Suprapubic skin (tissue), 4 donors: Measurements from ENCODE around the gene FASTKD2. TPM values are rescaled to one million over a fixed set of nuclear protein-coding genes. Genes with fewer than 3 reads are reported as not detected.

Experiments used
- DNase-seq, 2 donors: peaks; one replicate each; pipeline ENCODE4 v3.0.0-alpha.2; 2019; ENCODE audit warnings: low spot score in 2 of 2
- H3K27ac ChIP-seq: fragments of 200-600 bp; sonication (generic); one replicate; pipeline ENCODE4 v1.5.1; 2019
- H3K27me3 ChIP-seq: fragments of 200-600 bp; sonication (generic); one replicate; pipeline ENCODE4 v1.5.1; 2019
- H3K36me3 ChIP-seq: fragments of 200-600 bp; sonication (generic); one replicate; pipeline ENCODE4 v1.5.1; 2019
- H3K4me1 ChIP-seq: fragments of 200-600 bp; sonication (generic); one replicate; pipeline ENCODE4 v1.5.1; 2019
- H3K4me3 ChIP-seq: fragments of 200-600 bp; sonication (generic); one replicate; pipeline ENCODE4 v1.5.1; 2019; ENCODE audit warnings: mild to moderate bottlenecking
- H3K9me3 ChIP-seq: fragments of 200-600 bp; sonication (generic); one replicate; pipeline ENCODE4 v1.5.1; 2019
- EP300 ChIP-seq: sonication (generic); formaldehyde crosslinking; IDR thresholded peaks from one replicate; pipeline ENCODE4 v1.6.1; 2017; ENCODE audit warnings: antibody characterized with exemption
- POLR2A ChIP-seq, 2 donors: fragments of 450-650 bp; IDR thresholded peaks; one replicate each; pipeline ENCODE4 v1.6.1; 2017; ENCODE audit warnings: antibody characterized with exemption in 2 of 2, mild to moderate bottlenecking in 2 of 2, moderate library complexity in 2 of 2
- POLR2AphosphoS5 ChIP-seq, 3 donors: sonication (generic); formaldehyde crosslinking; IDR thresholded peaks; one replicate each; pipeline ENCODE4 v1.6.1; 2017; ENCODE audit warnings: antibody characterized with exemption in 3 of 3
- WGBS: methylation state at CpG from one replicate; pipeline ENCODE4 v1.1.5; 2018; 5-methylcytosine and 5-hydroxymethylcytosine counted together
- total RNA-seq, 4 donors: library from RNA; depleted of rRNA; stranded (reverse); fragments of >200 nt; gene quantifications; one replicate each; pipeline ENCODE4 v1.1.0, GENCODE V29; 2016
- TF ChIP-seq, protein P1 (sequence below), 2 donors: fragments of 200-600 bp in 1 of 2; fragments of 450-650 bp in 1 of 2; sonication (generic) in 1 of 2; IDR thresholded peaks; one replicate each; pipeline ENCODE4 v1.5.1; 2016 to 2019; ENCODE audit warnings: antibody characterized with exemption in 2 of 2, mild to moderate bottlenecking in 1 of 2, moderate library complexity in 1 of 2

The FASTKD2 gene
- total RNA-seq, 4 donors from 2014 or later: 23.0 to 45.1 (median 28.5) TPM

DNA sequence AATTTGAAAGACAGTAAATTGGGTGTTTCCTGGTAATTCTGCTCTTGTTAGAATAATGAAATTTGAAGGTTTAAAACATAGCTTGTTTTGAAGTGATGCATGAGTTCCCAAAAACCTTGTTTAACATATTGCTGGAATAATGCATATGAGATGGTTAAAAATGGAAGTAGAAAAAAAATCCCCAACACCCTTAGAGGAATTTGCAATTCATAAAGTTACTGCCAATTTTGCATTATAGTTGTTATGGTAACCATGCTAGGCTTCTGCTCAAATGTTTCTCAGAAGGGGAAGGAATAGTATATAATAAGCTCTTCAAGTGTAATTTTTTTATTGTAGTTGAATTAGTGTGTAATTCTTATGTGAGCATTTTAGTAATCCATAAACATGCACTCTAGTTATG, 49.1 kb downstream of the FASTKD2 start:
- Histone ChIP-seq H3K4me3 (no peak overlapping the region), H3K9me3 (no peaks in the 10 kb centered on the region), H3K27ac (no peak overlapping the region), H3K36me3 (no peaks in the 10 kb centered on the region), H3K4me1 (no peaks in the 10 kb centered on the region), H3K27me3 (no peaks in the 10 kb centered on the region)
- TF ChIP-seq POLR2A (IDR thresholded peaks at IDR 0.05): no peak
- no peak for TF ChIP-seq POLR2AphosphoS5 (IDR thresholded peaks at IDR 0.05)
- TF ChIP-seq EP300: no peak
- TF ChIP-seq, protein P1, sequence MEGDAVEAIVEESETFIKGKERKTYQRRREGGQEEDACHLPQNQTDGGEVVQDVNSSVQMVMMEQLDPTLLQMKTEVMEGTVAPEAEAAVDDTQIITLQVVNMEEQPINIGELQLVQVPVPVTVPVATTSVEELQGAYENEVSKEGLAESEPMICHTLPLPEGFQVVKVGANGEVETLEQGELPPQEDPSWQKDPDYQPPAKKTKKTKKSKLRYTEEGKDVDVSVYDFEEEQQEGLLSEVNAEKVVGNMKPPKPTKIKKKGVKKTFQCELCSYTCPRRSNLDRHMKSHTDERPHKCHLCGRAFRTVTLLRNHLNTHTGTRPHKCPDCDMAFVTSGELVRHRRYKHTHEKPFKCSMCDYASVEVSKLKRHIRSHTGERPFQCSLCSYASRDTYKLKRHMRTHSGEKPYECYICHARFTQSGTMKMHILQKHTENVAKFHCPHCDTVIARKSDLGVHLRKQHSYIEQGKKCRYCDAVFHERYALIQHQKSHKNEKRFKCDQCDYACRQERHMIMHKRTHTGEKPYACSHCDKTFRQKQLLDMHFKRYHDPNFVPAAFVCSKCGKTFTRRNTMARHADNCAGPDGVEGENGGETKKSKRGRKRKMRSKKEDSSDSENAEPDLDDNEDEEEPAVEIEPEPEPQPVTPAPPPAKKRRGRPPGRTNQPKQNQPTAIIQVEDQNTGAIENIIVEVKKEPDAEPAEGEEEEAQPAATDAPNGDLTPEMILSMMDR (IDR thresholded peaks at IDR 0.05): no peak
- no peak for DNase-seq

DNA sequence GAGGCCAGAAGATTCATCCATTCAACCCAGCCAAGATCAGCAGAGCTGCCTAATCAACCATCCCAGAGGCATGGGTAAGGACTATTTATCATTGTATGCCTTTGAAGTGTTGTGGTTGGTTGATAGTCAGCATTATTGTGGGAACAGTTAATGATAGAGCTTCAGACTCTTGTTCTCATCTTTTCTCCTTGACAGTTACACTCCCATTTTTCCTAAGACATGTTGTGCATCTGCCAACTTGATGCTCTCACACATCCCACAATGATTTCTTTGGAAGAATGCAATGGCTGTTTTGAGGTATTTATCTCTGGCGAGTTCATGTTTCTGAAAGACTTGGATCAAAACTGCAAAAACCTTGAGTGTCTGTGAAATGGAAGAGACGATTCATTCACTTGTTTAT, 55.4 kb downstream of the FASTKD2 start:
- Histone ChIP-seq H3K36me3 (no peaks in the 10 kb centered on the region), H3K27ac (no peak overlapping the region), H3K4me3 (no peak overlapping the region), H3K9me3 (no peaks in the 10 kb centered on the region), H3K27me3 (no peaks in the 10 kb centered on the region), H3K4me1 (no peaks in the 10 kb centered on the region)
- no peak for TF ChIP-seq POLR2AphosphoS5 (IDR thresholded peaks at IDR 0.05)
- 70% methylated on average over 2 of the region's 2 CpGs for WGBS
- DNase-seq: no peak

DNA sequence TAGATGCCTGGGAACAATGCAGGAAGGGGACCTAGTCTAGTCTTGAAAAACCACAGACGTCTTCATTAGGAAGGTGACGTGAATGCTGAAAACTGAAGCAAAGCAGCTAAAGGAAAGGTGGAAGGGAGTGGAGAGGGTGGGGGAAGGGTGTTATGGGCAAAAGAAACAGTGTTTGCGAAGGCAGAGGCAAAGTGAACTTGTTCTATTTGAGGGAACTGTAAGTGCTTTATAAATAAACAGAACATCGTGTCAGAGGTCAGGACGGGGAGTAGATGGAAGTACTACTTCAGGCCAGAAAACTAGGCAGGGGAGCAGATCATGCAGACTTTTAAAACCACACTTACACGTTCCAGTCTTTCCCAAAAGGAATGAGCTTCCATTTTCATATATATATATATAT, 57.8 kb downstream of the FASTKD2 start:
- H3K4me3 ChIP-seq: no peak overlapping the region
- WGBS: 75% methylated on average over 6 of the region's 6 CpGs
- H3K27ac ChIP-seq: no peak overlapping the region
- no peak for DNase-seq
- no peaks in the 10 kb centered on the region for H3K36me3 ChIP-seq
- no peaks in the 10 kb centered on the region for H3K4me1 ChIP-seq
- no peaks in the 10 kb centered on the region for H3K27me3 ChIP-seq
- H3K9me3 ChIP-seq: no peaks in the 10 kb centered on the region
- TF ChIP-seq, protein P1 (IDR thresholded peaks at IDR 0.05): no peak
- no peak for TF ChIP-seq POLR2AphosphoS5 (IDR thresholded peaks at IDR 0.05)
- no peak for TF ChIP-seq POLR2A (IDR thresholded peaks at IDR 0.05)
- TF ChIP-seq EP300: no peak

DNA sequence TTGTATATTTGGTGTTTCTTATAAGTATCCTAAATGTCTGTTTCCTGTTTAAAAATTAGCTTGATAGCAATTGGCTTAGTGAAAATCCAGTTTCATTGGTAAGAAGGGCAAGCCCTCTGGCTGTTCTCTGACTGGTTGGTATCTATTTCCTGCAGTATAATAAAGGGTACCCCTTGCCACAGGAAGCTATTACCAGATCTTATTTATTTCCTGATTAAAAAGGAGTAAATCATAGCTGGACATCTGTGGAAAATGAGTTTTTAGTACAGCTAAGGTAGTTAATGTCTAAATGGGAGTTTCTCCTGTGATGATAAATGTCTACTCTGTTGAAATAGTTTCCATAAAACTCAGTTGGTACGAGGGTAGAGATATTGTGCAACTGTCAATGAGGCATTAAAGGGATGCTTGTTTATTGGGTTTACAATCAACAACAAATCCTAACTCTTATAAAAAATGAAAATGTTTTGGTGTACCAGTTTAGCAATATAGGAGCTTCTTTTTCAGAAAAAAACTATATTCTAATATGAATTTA, 58.7 kb downstream of the FASTKD2 start:
- H3K4me1 ChIP-seq: no peaks in the 10 kb centered on the region
- TF ChIP-seq, protein P1 (IDR thresholded peaks at IDR 0.05): no peak
- no peak for TF ChIP-seq POLR2AphosphoS5 (IDR thresholded peaks at IDR 0.05)
- H3K27me3 ChIP-seq: no peaks in the 10 kb centered on the region
- no peak overlapping the region for H3K27ac ChIP-seq
- H3K9me3 ChIP-seq: no peaks in the 10 kb centered on the region
- 70% methylated on average over 1 of the region's 1 CpG for WGBS
- H3K36me3 ChIP-seq: no peaks in the 10 kb centered on the region
- DNase-seq: no peak
- no peak overlapping the region for H3K4me3 ChIP-seq

DNA sequence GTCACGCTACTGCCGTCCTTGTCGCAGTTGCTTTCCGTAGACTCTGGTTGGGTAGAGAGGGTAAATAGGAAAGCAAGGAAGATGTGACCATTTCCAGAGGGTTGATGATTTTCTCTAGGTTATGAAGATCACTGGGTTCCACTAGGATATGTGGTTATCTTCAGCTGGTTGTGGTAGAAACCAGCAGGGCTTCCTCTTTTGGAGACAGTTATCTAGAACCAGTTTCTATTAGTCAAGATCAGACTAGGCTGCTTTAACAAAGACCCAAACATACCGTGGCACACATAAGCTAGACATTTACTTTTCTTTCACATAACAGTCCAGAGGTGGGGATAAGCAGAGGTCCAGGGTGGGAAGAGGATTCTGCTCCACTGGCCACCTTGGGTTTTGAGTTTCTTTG, 59.6 kb downstream of the FASTKD2 start:
- Histone ChIP-seq H3K9me3 (no peaks in the 10 kb centered on the region), H3K27me3 (no peaks in the 10 kb centered on the region), H3K4me1 (no peaks in the 10 kb centered on the region), H3K36me3 (no peaks in the 10 kb centered on the region), H3K27ac (no peak overlapping the region), H3K4me3 (no peak overlapping the region)
- no peak for DNase-seq
- TF ChIP-seq EP300 (no peak), POLR2AphosphoS5 (IDR thresholded peaks at IDR 0.05) (no peak), POLR2A (IDR thresholded peaks at IDR 0.05) (no peak)
- TF ChIP-seq, protein P1 (IDR thresholded peaks at IDR 0.05): no peak
- WGBS: 89% methylated on average over 5 of the region's 5 CpGs

DNA sequence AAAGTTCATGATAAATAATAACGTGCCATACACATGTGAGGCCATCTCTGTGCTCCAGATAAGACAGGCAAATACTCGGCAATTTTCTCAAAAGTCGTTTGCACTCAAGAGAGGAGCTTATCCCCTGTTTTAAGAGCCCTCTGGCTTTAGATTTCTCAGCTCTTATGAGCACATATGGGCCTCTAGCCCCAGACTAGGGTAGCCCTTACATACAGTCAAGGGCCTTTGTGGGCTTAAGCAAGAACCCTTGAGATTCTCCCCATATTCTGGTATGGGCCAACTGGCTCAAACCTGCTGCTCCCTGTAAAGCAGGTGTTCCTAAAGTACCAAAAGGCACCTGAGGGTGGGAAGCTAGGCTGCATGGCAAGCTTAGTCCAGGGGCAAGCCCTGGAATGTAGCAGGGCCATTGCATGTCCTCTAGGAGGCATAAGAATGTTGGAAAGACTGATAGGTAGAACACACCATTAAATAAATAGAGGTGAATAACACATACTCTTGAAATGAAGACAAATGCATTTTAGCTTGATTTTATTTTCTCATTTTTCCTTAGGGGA, 66.1 kb downstream of the FASTKD2 start:
- H3K27ac ChIP-seq: no peak overlapping the region
- no peak for TF ChIP-seq EP300
- no peaks in the 10 kb centered on the region for H3K4me1 ChIP-seq
- no peaks in the 10 kb centered on the region for H3K36me3 ChIP-seq
- H3K9me3 ChIP-seq: no peaks in the 10 kb centered on the region
- no peak overlapping the region for H3K4me3 ChIP-seq
- H3K27me3 ChIP-seq: no peaks in the 10 kb centered on the region
- 74% methylated on average over 3 of the region's 3 CpGs for WGBS
- no peak for DNase-seq
